GM04504 (cell line): ENCODE measurements around the gene XG.

ENCODE experiments used
- DNase-seq: peaks from one replicate; pipeline ENCODE4 v3.0.0-alpha.2; 2012; ENCODE audit warnings: low read depth

Gene XG

DNA sequence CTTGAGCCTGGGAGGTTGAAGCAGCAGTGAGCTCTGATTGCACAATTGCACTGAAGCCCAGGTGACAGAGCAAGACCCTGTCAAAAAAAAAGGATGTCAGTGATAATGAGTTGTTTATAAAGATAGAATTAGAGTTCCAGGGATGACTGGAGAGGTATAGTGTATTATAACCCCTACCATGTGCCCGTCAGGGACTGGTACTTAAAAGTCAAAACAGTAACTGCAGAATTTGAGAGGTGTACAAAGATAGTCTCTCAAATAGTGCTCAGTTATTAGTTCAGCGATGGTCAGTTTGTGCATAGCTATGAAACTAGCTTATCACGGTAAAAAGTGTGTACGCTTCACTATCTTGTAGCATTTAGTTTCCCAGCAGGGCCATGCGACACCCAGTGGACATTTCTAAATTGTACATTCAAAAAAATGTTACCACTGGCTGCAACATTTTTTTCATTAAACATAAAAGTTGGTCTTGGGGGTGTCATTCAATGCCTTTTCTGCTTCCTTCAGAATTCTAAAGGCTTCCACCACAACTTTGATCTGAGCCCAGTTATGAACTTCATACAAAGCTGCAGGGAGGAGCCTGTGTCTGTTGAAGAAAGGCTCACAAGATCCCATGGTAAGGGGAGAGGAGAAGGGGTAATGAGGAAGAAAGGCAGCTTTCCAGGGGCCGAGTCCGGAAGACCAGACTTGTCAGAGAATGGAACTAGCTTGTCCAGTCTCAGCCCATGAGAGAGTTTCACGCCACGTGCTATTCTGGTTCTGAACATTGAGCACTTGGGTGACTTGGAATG lies 67.7 kb downstream of the XG start:
- no peak for DNase-seq

DNA sequence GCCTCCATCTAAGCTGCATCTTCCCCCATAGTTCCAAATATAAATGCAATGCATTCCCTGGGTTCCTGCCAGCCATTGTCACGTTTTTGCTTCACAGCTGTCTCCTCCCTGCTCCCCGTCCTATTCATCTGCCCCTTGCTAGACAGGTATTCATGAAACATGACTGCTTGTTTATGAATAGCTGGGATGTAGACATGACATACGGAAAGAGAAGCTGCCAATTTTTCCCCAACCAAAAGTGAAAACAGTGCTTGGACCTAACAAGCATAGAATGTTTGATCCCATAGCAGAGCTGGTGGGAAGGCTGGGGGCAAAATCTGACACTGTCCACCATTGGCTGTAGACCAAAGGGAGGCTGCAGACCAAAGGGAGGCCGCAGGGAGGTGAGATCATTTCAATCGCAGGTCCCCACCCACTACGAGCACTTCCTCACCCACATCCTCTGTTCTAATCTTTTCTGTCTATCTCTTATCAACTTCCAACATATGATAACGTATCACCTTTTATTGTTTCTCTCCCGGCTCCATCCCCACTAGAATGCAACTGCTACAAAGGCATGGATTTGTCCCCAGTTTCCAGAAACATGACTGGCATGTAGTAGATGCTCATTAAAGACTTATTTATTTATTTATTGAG lies 68.4 kb downstream of the XG start:
- no peak for DNase-seq

DNA sequence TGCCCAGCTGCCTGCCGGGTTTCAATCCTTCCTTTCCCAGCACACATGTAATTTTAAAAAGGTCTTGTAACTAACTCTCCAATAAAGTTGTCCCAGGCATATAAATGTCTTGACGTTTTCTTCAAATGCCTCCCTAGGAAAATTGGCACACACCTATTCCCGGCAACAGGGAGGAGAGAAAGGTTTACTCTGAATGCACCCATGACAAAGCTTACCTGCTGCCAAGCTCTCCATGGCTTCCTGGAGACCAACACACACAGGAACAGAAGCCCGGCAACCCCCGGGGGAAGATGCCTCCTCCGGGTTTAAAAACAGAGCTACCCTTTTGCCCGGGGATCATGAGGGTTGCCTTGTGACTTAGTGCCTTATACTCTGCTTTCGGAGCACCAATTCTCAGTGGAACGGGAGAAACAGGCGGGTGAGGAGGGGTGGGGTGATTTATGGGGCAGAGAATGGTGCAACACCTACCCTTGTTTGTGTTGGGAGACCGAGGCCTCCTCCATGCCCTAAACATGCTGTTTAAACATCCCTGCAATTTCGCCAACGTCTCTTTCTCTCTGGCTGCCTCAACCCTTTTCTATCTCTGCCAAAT lies 72.1 kb downstream of the XG start:
- no peak for DNase-seq

DNA sequence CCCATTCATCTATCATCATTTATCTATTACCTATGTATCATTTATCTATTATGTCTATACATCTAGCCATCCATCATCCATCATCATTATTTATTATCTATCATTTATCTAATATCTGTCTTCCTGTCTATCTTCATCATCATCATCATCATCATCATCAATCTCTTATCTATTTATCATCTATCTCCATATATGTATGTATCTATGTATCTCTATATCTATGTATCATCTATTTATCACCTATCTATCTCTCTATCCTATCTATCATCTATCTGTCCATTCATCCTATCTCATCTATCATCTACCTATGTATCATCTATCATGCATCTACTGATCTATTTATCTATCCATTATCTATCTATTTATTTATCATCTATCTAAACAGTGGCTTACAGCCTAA lies 73.0 kb downstream of the XG start:
- DNase-seq: no peak

DNA sequence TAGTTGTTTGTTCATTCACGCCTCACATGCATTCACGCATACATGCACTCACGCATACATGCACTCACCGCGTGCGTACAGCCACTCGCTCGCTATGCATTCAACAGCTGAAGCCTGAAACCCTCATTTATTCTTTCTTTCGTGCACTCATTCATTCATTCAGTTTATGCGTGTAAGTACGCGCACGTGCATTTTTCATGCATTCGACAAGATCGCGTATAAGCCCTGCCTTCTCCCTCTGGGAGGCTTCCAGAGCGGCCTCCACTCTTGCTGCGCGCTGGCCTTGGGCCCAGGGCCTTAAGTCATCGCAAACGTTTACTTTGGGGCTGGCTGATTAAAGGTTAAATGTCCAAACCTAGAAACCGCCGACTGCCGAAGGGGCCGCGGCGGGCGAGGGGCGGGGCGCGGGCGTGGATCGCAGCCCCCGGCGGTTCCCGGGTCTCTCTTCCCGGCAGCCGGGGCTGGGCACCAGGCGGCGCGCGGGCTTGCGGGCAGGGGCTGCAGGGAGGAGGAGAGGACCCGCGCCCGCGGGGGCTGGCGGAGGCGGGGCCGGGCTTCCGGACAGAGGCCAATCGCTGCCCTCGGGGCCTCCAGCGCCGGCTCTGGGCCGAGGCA lies 76.6 kb downstream of the XG start, which contains the start of gene GYG2:
Gene GYG2 (plus strand): TSS at position 587 of the 615 bp plus-strand sequence. CDS start 1,259 bp downstream, outside the sequence.
- no peak for DNase-seq

DNA sequence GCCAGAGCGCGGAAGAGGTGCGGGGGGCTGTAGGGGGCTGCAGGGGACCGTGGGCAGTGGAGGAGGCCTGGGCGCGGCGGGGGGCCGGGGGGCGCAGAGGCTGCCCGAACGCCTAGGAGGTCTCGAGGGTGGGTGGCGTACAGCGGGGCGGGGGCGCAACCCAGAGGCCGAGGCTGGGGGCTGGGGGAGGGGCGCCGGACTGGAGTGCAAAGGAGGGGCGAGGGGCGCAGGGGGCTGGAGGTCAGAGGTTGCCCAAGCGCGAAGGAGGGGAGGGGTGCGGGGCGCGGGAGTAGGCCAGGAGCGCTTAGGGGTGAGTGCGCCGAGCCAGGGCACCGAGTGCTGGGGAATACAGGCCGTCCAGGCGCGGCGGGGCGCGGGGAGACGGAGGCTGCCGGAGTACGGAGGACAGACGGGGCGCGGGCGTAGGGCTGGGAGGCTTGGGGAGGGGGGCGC lies 77.1 kb downstream of the XG start:
- no peak for DNase-seq

DNA sequence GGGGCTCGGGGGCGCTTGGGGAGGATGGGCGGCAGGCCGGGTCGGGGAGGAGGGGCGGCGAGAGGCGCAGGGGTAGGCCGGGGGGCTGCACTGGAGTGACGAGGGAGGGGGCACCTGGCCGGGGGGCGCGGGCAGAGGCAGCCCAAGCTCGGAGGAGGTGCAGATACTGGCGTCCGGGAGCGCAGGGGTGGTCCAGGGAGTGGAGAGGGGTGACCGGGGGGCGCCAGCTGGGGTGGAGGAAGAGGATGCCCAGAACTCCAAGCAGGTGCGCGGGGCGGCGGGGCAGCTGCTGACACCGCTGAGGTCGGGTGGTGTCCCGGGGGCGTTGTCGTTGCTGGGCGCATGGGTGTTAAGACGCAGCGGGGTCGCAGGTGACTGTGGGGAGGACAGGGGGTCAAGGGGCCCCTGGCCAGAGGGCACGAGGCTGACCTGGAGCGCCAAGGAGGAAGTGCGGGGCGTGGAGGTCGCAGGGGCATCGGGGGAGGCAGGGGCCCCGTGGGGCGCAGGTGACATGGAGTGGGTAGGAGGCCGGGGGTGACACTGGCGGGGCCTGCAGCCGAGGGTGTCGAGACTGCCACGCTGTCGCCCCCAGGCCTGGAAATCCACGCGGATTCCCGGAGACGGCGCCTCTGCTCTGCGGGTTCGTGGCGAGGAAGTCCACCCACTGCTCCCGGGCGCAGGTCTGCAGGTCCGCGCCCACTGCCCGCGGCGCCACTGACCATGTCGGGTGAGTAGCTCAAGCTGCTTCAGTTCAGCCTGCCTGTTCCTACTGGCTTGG lies 77.8 kb downstream of the XG start:
- DNase-seq: no peak

DNA sequence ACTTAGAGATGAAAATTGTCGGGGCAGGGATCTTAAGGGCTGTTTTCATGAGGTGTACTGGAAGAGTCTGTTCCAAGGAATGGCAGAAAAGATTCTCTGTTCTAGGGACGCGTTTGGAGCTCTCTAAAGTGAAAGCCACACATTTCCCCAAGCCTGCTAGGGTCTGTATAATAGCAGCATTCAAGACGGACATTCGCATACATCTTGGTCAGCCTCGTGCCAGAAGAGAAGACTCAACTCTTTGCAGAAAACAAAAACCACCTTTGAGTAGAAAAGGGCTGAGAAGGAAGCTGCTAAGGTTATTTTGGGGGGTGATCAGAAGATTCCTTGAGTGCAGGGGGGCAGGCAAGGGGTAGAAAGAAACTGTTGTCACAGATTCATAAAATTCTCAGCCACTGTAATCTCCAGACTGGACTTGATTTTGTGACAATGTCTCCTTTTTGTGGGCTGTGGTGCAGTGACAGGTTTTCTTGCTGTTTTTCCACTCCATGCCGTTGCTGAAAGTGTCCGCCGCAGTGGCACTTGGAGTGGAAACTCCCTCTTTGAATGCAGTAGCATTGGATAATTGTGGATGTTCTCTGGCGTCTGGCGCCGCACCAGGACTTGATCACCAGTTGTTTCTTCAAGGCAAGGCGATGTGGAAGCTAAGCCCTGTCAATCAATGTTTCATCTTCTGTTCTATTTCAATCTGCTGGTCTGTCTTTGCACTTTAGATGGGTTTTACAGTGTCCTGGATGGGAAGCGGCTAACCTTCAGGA lies 79.8 kb downstream of the XG start:
- DNase-seq: no peak

DNA sequence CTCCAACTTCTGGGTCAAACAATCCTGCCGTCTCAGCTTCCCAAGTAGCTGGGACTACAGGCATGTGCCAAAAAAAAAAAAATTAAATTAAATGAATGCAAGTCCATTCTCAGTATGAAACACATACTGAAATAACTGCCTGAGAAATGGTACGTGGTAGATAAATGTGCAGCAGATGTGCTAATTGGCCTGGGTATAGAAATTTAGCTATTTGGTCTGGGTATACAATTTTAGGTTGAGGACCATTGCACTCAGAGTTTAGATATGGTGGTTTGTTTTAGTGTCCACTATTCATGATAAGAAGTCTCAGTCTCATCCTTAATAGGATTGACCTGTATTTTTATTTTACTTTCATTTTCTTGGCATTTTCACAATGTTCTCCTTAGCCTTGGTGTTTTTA lies 86.1 kb downstream of the XG start:
- no peak for DNase-seq

DNA sequence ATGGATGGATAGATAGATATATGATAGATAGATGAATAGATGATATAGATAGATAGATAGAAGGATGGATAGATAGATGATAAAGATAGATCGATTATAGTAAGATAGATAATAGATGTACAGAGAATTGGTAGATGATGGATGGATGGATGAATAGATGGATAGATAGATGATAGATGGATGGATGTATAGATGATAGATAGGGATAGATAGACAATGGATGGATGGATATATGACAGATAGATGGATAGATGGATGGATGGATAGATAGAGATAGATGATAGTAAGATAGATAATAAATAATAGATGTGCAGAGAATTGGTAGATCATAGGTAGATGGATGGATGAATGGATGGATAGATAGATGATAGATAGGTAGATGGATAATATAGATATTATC lies 89.1 kb downstream of the XG start:
- DNase-seq: no peak

DNA sequence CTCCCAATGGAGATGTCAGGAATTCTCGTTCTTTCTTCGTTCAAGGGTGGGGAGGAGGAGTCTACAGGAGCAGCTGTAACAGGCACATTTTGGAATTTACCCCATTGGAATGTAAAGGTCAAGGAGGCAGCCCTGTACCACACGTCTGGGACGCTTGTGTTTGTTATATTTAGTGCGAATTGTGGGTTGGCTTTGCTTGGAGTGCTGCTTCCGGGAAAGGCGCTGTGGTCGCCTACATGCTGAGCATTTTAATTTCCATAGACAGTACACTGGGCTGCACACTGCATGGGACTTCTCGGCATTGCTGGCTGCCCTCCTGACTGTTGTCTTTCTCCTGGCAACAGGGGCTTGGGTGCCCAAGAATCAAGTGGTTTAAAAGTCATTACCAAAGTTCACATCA lies 89.7 kb downstream of the XG start:
- DNase-seq: no peak

DNA sequence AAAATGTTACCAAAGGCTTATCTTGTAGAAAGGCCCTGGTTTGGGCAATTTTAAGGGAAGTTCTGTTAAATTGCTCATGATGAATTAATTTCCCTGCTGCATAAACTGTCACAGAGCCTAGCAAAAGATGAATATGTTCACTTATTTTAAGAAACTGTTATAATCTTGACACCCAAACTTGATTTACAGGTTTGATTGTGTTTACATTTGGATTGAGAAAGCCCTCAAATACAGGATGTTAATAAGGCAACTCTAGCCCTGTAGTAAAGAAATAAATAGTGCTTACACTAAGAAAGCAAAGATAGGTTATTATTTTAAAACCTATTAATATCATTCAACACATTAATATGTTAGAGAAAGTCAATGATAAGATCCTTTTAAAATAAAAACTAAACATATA lies 95.2 kb downstream of the XG start:
- no peak for DNase-seq

DNA sequence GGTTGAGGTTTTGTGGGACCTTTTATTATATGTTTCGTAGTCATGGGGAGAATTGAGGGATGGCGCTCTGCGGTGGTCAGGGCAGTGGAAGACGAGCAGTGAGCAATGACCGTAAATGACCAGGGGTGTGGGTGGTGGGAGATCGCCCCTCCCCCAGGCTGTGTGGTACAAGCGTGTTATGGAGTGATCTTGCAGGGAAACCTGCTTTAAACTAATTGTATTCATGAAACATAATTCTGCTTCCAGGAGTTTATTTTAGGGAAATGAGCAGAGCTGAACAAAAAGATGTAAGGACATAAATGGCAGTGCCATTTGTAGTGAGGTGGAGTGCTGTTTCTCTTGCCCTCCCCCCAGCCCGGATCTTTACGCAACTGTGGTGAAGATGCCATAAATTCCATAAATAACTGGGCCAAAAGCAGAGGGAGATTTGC lies 97.0 kb downstream of the XG start:
- peak; percentile 17 for DNase-seq

DNA sequence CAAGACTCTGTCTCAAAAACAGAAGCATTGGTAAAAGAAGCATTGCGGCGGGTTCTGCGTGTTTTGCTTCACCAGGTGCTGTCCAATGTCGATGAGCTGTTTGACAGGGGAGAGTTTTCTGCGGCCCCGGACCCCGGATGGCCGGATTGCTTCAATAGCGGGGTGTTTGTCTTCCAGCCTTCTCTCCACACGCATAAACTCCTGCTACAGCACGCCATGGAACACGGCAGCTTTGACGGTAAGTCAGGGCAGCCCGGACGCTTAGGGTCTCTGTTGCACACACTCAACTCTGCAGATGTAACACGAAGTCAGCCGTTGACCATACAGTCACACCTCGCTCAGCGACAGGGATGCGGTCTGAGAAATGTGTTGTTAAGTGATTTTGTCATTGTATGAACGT lies 103.1 kb downstream of the XG start:
- DNase-seq: no peak

DNA sequence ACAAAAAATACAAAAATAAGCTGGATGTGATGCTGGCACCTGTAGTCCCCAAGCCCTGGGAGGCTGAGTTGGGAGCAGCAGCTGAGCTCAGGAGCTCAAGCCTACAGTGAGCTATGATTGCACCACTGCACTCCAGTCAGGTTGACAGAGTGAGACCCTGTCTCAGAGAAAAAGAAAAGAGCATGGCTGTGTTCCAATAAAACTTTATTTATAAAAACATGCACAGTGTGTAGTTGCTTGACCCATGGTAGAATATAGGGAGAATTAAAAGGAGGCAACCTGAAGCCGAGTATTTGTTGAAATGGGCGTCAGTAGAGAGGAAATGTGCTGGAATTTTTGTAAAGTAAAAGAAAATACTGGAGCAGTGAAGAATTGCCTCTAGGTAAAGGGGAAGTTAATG lies 103.9 kb downstream of the XG start:
- no peak for DNase-seq

DNA sequence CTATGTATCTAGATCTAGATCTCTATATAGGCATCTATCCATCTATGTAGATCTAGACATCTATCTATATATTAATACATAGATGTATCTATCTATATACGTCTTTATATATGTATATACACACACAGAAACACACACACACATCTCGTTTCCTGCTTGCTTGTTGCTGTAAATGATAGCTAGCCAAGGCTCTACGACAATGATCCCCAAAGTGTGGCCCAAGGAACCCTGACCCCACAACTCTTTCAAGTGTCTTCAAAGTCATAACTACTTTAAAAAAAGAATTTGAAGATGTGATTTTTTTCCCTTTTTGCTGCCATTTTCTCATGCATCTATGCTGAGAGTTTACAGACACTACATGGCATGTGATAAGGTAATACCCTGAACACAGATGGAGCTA lies 105.7 kb downstream of the XG start:
- no peak for DNase-seq

DNA sequence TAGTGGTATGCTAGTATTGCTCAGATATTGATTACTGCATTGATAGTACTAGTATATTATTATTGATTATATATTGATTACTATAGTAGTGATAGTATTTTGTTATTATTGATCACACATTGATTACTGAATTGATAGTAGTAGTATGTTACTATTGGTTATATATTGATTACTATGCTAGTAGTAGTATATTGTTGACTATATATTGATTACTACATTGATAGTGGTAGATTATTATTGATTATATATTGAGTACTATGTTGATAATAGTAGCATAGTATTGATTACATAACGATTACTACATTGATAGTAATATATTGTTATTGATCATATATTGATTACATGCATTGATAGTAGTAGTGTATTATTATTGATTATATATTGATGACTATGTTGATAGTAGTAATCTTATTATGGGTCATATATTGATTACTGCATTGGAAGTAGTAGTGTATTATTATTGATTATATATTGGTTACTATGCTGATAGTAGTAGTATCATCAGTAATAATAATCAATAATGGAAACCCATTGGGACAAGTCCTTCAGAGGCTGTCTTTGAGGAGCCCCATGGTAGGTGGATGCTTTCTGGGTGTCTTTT lies 107.5 kb downstream of the XG start:
- DNase-seq: no peak

DNA sequence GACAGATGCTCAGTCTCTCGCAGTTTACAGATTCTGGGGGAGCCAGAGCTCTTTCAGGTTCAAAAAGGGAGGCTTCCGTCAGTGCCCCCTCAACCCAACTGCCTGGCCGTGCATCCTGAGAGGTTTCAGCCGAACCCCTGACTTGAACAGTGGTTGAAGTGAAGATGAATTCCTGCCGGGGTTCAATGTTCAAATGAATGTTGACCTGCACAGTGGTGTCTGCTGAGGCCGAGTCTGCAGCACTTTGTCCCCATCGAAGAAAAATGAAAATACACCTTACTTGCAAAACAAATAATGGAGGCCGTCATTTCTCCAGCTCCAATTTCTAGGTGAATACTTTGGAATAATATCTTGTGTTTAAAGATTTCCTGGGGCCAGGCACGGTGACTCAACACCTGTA lies 110.6 kb downstream of the XG start:
- no peak for DNase-seq

DNA sequence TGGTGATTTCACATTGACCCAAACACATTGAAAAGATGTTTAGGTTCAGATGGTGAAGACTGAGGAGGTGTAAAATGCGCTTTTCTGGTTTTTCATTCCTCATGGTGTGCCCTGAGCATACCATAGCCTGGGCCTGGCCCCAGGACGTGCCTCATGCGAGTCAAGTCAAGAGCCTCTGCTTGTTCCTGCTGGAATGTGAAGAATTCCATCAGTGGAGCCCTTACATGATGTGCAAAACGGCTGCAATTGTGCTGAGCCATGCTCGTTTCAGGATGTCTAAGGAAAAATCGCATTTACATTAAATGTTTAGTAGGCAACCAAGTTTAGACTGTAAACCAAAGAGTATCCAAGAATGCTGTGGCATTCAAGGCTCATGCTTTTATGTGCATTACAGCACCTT lies 111.8 kb downstream of the XG start:
- DNase-seq: no peak
